ENCODE results near the gene LRP2.

DNA sequence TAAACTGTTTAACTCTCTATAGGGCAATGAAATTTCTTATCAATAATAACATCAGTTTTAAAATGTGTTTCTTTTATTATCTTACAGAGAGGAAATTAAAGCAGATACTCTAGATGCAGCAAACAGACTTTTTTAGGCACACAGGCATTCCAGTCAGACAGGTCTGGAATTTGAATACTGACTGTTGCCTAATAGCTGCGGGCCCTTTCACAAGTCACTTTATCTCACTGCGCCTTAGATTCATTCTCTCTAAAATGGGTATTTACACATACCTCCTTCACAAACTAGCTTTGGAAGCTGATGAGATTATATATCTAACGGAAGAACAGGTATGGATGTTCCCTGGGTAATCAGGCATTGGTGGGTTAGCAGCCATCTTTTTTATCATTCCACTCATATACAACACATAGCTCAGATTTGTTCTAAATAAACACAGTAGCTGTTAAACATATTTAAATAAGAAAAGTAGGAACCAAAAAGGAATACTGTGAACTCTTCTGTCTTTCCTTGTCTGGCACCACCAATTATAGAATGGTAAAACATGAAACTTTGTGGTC is 104.2 kb downstream of the LRP2 start:
- TF ChIP-seq CTCF (IDR thresholded peaks at IDR 0.05) (no peak), ZFX (IDR thresholded peaks at IDR 0.05; ENCODE audit: borderline replicate concordance) (no peak)

All from 22Rv1 (cell line).